IMR-90 (cell line): Measurements from ENCODE around the gene RARB. TPM values are rescaled to one million over a fixed set of nuclear protein-coding genes. Genes with fewer than 3 reads are reported as not detected.

Experiments
- ATAC-seq: fragments of 200-7000 bp; cut with Tn5 transposase; 2 replicates; pipeline ENCODE4 v1.9.1; 2020; ENCODE audit warnings: low read depth, mild to moderate bottlenecking, moderate library complexity
- BruUV-seq: library from RNA; stranded (reverse); fragments of 400-500 nt; replicated peaks from 2 replicates; lab custom pipeline; 2021; lab: Mats Ljungman, UMichigan
- CTCF ChIA-PET: fragments of 300-600 bp; formaldehyde crosslinking; extraction: SDS; loops from one replicate; lab custom pipeline; 2021; ENCODE audit warnings: antibody characterized with exemption; lab: Yijun Ruan, JAX
- POLR2A ChIA-PET: fragments of 300-600 bp; sonication (Branson Sonifier 250); formaldehyde crosslinking; loops from one replicate; lab custom pipeline; 2022; ENCODE audit warnings: antibody characterized with exemption; ENCODE audit not compliant: unreplicated experiment; lab: Charles Lee
- DNase-seq: peaks from one replicate; pipeline ENCODE4 v3.0.0; 2013
- H2AFZ ChIP-seq: replicated peaks from 2 replicates; pipeline ENCODE3; 2013; ENCODE audit warnings: low read length, mild to moderate bottlenecking; ENCODE audit not compliant: poor library complexity
- H2AK5ac ChIP-seq: 2 replicates; pipeline ENCODE4 v1.6.1; 2013; ENCODE audit warnings: low read depth, low read length, inconsistent platforms
- H2AK9ac ChIP-seq: replicated peaks from 2 replicates; pipeline ENCODE3; 2013; ENCODE audit warnings: mild to moderate bottlenecking, low read depth, low read length, moderate library complexity; ENCODE audit not compliant: poor library complexity
- H2BK120ac ChIP-seq: 2 replicates; pipeline ENCODE4 v1.6.1; 2013; ENCODE audit warnings: low read depth, low read length, inconsistent platforms
- H2BK15ac ChIP-seq: 3 replicates; pipeline ENCODE4 v1.6.1; 2013; ENCODE audit warnings: low read depth, low read length, inconsistent platforms
- H2BK20ac ChIP-seq: 2 replicates; pipeline ENCODE4 v1.6.1; 2013; ENCODE audit warnings: low read depth, mild to moderate bottlenecking, inconsistent platforms, low read length, moderate library complexity
- H2BK5ac ChIP-seq: 2 replicates; pipeline ENCODE4 v1.6.1; 2013; ENCODE audit warnings: mild to moderate bottlenecking, low read depth, low read length, inconsistent platforms; ENCODE audit not compliant: poor library complexity, severe bottlenecking
- H3K14ac ChIP-seq: replicated peaks from 2 replicates; pipeline ENCODE4 v1.6.1; 2013; ENCODE audit warnings: low read depth, low read length, inconsistent platforms
- H3K18ac ChIP-seq: 2 replicates; pipeline ENCODE4 v1.6.1; 2013; ENCODE audit warnings: low read depth, low read length, control low read depth
- H3K23ac ChIP-seq: 2 replicates; pipeline ENCODE4 v1.6.1; 2013; ENCODE audit warnings: low read depth, low read length, inconsistent platforms
- H3K27ac ChIP-seq: 2 replicates; pipeline ENCODE4 v1.5.1; 2013; ENCODE audit warnings: mild to moderate bottlenecking, control low read depth, low read length; ENCODE audit not compliant: insufficient read depth
- H3K27me3 ChIP-seq: 2 replicates; pipeline ENCODE4 v1.6.1; 2013; ENCODE audit warnings: low read length; ENCODE audit not compliant: control insufficient read depth, insufficient read depth
- H3K36me3 ChIP-seq: 2 replicates; pipeline ENCODE4 v1.6.1; 2013; ENCODE audit warnings: low read length, mixed read lengths; ENCODE audit not compliant: control insufficient read depth, insufficient read depth
- H3K4ac ChIP-seq: 2 replicates; pipeline ENCODE4 v1.6.1; 2013; ENCODE audit warnings: low read depth, low read length, inconsistent platforms
- H3K4me1 ChIP-seq: 2 replicates; pipeline ENCODE4 v1.6.1; 2013; ENCODE audit warnings: low read length, mixed read lengths; ENCODE audit not compliant: control insufficient read depth, insufficient read depth
- H3K4me2 ChIP-seq: 2 replicates; pipeline ENCODE4 v1.6.1; 2013; ENCODE audit warnings: low read depth, mild to moderate bottlenecking, control low read depth, low read length, moderate library complexity
- H3K4me3 ChIP-seq: 2 replicates; pipeline ENCODE4 v1.5.1; 2013; ENCODE audit warnings: low read depth, mild to moderate bottlenecking, control low read depth, low read length, moderate library complexity; ENCODE audit not compliant: insufficient read depth
- H3K56ac ChIP-seq: 2 replicates; pipeline ENCODE4 v1.6.1; 2013; ENCODE audit warnings: low read length, inconsistent platforms; ENCODE audit not compliant: insufficient read depth; ENCODE audit errors: extremely low read depth
- H3K79me1 ChIP-seq, 2 experiments: 2 replicates each; pipeline ENCODE4 v1.6.1; 2013; ENCODE audit warnings: low read length in 2 of 2, inconsistent platforms in 1 of 2, low read depth in 1 of 2
- H3K9ac ChIP-seq: 2 replicates; pipeline ENCODE4 v1.6.1; 2013; ENCODE audit warnings: low read depth, low read length, control low read depth
- H3K9me1 ChIP-seq: 2 replicates; pipeline ENCODE4 v1.6.1; 2013; ENCODE audit warnings: low read length, inconsistent platforms; ENCODE audit not compliant: insufficient read depth
- H3K9me3 ChIP-seq: 2 replicates; pipeline ENCODE4 v1.6.1; 2013; ENCODE audit warnings: low read length; ENCODE audit not compliant: control insufficient read depth, insufficient read depth
- H4K20me1 ChIP-seq: 2 replicates; pipeline ENCODE4 v1.6.1; 2013; ENCODE audit warnings: low read length, inconsistent platforms; ENCODE audit not compliant: insufficient read depth
- H4K5ac ChIP-seq: 2 replicates; pipeline ENCODE4 v1.6.1; 2013; ENCODE audit warnings: mild to moderate bottlenecking, low read depth, low read length, control low read depth
- H4K8ac ChIP-seq, 2 experiments: 2 replicates each; pipeline ENCODE4 v1.6.1; 2013; ENCODE audit warnings: low read depth in 2 of 2, low read length in 2 of 2, control low read depth in 1 of 2, inconsistent platforms in 1 of 2
- H4K91ac ChIP-seq: 2 replicates; pipeline ENCODE4 v1.6.1; 2013; ENCODE audit warnings: low read depth, low read length, inconsistent platforms; ENCODE audit not compliant: insufficient read depth
- CEBPB ChIP-seq: IDR thresholded peaks from 2 replicates; pipeline ENCODE4 v1.6.1; 2012; ENCODE audit warnings: low read depth, low read length, improper control_type of control experiment
- MAZ ChIP-seq: IDR thresholded peaks from 2 replicates; pipeline ENCODE4 v1.6.1; 2012; ENCODE audit warnings: low read depth, mild to moderate bottlenecking, low read length, improper control_type of control experiment, moderate library complexity, borderline replicate concordance
- MXI1 ChIP-seq: IDR thresholded peaks from 2 replicates; pipeline ENCODE4 v1.6.1; 2012; ENCODE audit warnings: low read depth, mild to moderate bottlenecking, low read length, moderate library complexity, borderline replicate concordance
- POLR2A ChIP-seq: IDR thresholded peaks from 2 replicates; pipeline ENCODE4 v1.6.1; 2012; ENCODE audit warnings: mild to moderate bottlenecking, low read depth, low read length
- RAD21 ChIP-seq: IDR thresholded peaks from 2 replicates; pipeline ENCODE4 v1.6.1; 2012; ENCODE audit warnings: low read length, improper control_type of control experiment
- RCOR1 ChIP-seq: IDR thresholded peaks from 2 replicates; pipeline ENCODE4 v1.6.1; 2012; ENCODE audit warnings: mild to moderate bottlenecking, low read length, improper control_type of control experiment; ENCODE audit not compliant: insufficient replicate concordance
- RFX5 ChIP-seq: IDR thresholded peaks from 2 replicates; pipeline ENCODE4 v1.8.0; 2012; ENCODE audit warnings: low read depth, mild to moderate bottlenecking, low read length, moderate library complexity
- WGBS, 2 experiments: methylation state at CpG; one replicate each; pipeline versions ENCODE4 v1.1.5 to v1.1.7; 2013; ENCODE audit warnings: missing lambda C conversion rate in 2 of 2; ENCODE audit not compliant: insufficient read length in 1 of 2; ENCODE audit errors: extremely low coverage in 2 of 2; 5-methylcytosine and 5-hydroxymethylcytosine counted together
- dilution Hi-C: fragments of 300-500 bp; cut with HindIII; formaldehyde crosslinking; loops from one replicate; pipeline ENCODE4 v1.14.3; 2018; ENCODE audit warnings: low sequenced_read_pairs; ENCODE audit not compliant: unreplicated experiment
- in situ Hi-C: fragments of 300-500 bp; cut with MboI; formaldehyde crosslinking; loops from 3 replicates; pipeline ENCODE4 v1.14.3; 2019; ENCODE audit warnings: low sequenced_read_pairs, inconsistent platforms, mixed read lengths
- intact Hi-C: fragments of 100-400 bp; cut with micrococcal nuclease; formaldehyde crosslinking; loops from 2 replicates; pipeline ENCODE4 v1.10.0; 2022
- polyA plus RNA-seq, 3 experiments: library from polyadenylated mRNA; depleted of rRNA; stranded (reverse); fragments of >200 nt; gene quantifications; 2 replicates each; pipeline ENCODE4 v1.2.3, GENCODE V29; 2012; ENCODE audit warnings: low replicate concordance in 1 of 3
- total RNA-seq: library from RNA; depleted of rRNA; stranded (reverse); fragments of >200 nt; gene quantifications from 2 replicates; pipeline ENCODE4 v1.2.3, GENCODE V29; 2012
- TF ChIP-seq, protein P1 (sequence below): conservative IDR thresholded peaks from 2 replicates; pipeline ENCODE4 v1.5.1; 2012; ENCODE audit warnings: mild to moderate bottlenecking, low read depth, low read length, improper control_type of control experiment
- TF ChIP-seq, protein P2 (sequence below): fragments of 150-350 bp; IDR thresholded peaks from 2 replicates; pipeline ENCODE4 v1.6.1; 2016; ENCODE audit warnings: low read depth, mild to moderate bottlenecking, low read length, moderate library complexity, borderline replicate concordance

RARB gene
- total and polyA plus RNA-seq, 2 of the 4 experiments (the other 2 are of a cell fraction): 0.53 to 1.4 TPM

DNA sequence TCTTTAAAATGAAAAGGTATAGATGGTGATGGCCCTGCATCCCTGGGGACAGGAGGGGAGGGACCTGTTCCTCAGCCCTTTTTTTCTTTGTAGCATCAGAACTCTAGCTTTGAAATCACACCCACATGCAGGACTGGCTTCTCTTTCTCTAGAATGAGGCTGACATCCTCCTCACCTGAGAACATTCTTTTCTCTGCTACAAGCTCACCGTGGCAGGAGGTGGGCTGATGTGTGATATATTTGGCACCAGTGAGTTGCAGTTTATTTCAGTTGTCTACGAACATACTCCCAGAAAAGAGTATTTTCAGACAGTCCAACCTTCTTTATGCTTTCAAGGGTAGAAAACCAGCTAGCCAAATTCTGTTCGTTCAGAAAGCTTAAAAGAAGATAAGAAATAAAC is 43.6 kb upstream of the RARB start:
- Histone ChIP-seq H3K14ac (no peak overlapping the region), H3K9me3 (no peaks in the 10 kb centered on the region), H2BK20ac (no peak overlapping the region), H3K18ac (no peak overlapping the region), H2BK15ac (no peak overlapping the region), H2BK120ac (no peak overlapping the region), H3K9ac (no peak overlapping the region), H3K4me1 (no peaks in the 10 kb centered on the region), H3K27ac (no peak overlapping the region), H3K4me3 (no peak overlapping the region), H2AFZ (no peak overlapping the region), H2AK9ac (no peak overlapping the region), H4K5ac (no peak overlapping the region), H3K4me2 (no peak overlapping the region), H3K23ac (no peak overlapping the region), H4K8ac (no peak overlapping the region), H4K20me1 (no peaks in the 10 kb centered on the region), H3K4ac (no peak overlapping the region), H3K9me1 (no peaks in the 10 kb centered on the region), H4K91ac (no peak overlapping the region), H2BK5ac (no peak overlapping the region), H3K27me3 (no peaks in the 10 kb centered on the region), H3K36me3 (no peaks in the 10 kb centered on the region), H3K79me1 (no peaks in the 10 kb centered on the region), H2AK5ac (no peak overlapping the region), H3K56ac (no peak overlapping the region)
- TF ChIP-seq, protein P1, sequence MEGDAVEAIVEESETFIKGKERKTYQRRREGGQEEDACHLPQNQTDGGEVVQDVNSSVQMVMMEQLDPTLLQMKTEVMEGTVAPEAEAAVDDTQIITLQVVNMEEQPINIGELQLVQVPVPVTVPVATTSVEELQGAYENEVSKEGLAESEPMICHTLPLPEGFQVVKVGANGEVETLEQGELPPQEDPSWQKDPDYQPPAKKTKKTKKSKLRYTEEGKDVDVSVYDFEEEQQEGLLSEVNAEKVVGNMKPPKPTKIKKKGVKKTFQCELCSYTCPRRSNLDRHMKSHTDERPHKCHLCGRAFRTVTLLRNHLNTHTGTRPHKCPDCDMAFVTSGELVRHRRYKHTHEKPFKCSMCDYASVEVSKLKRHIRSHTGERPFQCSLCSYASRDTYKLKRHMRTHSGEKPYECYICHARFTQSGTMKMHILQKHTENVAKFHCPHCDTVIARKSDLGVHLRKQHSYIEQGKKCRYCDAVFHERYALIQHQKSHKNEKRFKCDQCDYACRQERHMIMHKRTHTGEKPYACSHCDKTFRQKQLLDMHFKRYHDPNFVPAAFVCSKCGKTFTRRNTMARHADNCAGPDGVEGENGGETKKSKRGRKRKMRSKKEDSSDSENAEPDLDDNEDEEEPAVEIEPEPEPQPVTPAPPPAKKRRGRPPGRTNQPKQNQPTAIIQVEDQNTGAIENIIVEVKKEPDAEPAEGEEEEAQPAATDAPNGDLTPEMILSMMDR: no peak
- TF ChIP-seq RCOR1 (no peak), RFX5 (no peak), POLR2A (no peak), MAZ (no peak), MXI1 (no peak), RAD21 (no peak), CEBPB (no peak)
- TF ChIP-seq, protein P2, sequence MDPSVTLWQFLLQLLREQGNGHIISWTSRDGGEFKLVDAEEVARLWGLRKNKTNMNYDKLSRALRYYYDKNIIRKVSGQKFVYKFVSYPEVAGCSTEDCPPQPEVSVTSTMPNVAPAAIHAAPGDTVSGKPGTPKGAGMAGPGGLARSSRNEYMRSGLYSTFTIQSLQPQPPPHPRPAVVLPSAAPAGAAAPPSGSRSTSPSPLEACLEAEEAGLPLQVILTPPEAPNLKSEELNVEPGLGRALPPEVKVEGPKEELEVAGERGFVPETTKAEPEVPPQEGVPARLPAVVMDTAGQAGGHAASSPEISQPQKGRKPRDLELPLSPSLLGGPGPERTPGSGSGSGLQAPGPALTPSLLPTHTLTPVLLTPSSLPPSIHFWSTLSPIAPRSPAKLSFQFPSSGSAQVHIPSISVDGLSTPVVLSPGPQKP: no peak
- intact Hi-C loops (no loop called here), dilution Hi-C loops (no loop called here), in situ Hi-C loops (no loop called here)
- WGBS, 2 experiments: no CpG with 5 or more reads among the region's 3 CpGs
- CTCF ChIA-PET: no interaction called here
- ATAC-seq (no peak), DNase-seq (no peak)
- no TSS peak for BruUV-seq
- POLR2A ChIA-PET: no interaction called here
